ENCODE results near the gene GULP1. TPM values are rescaled to one million over a fixed set of nuclear protein-coding genes. Genes with fewer than 3 reads are reported as not detected.

The GULP1 gene
- total and polyA plus RNA-seq, 2 of the 4 experiments (the other 2 are of a cell fraction) = 24.4 to 40.1 TPM

DNA sequence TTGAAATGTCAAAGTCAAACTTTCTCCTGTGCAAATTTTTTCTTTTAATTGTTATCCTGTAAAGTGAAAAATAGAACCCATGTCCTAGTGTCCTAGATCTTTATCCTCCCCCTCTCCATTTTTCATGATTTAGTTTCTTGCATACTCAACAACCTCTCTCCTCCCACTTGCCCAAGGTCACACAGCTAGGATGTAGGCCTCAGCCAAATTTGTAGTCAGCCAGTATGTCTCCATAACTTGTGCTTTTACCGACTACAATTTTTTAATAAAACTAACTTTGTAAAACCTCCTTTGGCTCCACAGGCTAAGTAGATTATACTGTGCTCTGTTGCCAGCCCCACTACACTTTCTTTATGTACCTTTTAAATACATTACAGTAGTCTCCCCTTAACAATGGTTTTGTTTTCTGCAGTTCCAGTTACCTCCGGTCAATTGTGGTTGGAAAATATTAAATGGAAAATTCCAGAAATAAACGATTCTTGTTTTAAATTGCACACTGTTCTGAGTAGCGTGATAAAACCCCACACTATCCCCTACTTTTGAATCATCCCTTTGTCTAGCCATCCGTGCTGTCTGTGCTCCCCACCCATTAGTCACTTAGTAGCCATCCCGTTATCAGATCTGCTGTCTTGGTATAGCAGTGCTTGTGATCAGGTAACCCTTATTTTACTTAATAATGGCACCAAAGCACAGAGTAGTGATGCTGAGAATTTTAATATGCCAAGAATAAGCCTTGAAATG lies 22.8 kb downstream of the GULP1 start:
- no peak for TF ChIP-seq BHLHE40 (IDR thresholded peaks at IDR 0.05; ENCODE audit: low read depth, low read length)
- no peak for TF ChIP-seq RCOR1 (IDR thresholded peaks at IDR 0.05; ENCODE audit: insufficient replicate concordance, low read length)
- no peak for TF ChIP-seq ELK1 (IDR thresholded peaks at IDR 0.05; ENCODE audit: borderline replicate concordance, low read depth, low read length)
- TF ChIP-seq RAD21 (IDR thresholded peaks at IDR 0.05; ENCODE audit: low read length) = no peak
- TF ChIP-seq NFE2L2 (IDR thresholded peaks at IDR 0.05; ENCODE audit: low read depth, low read length) = no peak
- TF ChIP-seq, protein P1, sequence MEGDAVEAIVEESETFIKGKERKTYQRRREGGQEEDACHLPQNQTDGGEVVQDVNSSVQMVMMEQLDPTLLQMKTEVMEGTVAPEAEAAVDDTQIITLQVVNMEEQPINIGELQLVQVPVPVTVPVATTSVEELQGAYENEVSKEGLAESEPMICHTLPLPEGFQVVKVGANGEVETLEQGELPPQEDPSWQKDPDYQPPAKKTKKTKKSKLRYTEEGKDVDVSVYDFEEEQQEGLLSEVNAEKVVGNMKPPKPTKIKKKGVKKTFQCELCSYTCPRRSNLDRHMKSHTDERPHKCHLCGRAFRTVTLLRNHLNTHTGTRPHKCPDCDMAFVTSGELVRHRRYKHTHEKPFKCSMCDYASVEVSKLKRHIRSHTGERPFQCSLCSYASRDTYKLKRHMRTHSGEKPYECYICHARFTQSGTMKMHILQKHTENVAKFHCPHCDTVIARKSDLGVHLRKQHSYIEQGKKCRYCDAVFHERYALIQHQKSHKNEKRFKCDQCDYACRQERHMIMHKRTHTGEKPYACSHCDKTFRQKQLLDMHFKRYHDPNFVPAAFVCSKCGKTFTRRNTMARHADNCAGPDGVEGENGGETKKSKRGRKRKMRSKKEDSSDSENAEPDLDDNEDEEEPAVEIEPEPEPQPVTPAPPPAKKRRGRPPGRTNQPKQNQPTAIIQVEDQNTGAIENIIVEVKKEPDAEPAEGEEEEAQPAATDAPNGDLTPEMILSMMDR (conservative IDR thresholded peaks at IDR 0.05; ENCODE audit: low read depth, low read length) = no peak
- no peak for TF ChIP-seq POLR2A (IDR thresholded peaks at IDR 0.05; ENCODE audit: low read depth, low read length)
- TF ChIP-seq RFX5 (IDR thresholded peaks at IDR 0.05; ENCODE audit: low read depth, low read length) = no peak
- no peak for TF ChIP-seq USF2 (IDR thresholded peaks at IDR 0.05; ENCODE audit: low read depth, low read length)
- TF ChIP-seq FOS (IDR thresholded peaks at IDR 0.05; ENCODE audit: low read depth, low read length) = no peak
- Histone ChIP-seq H4K20me1 (ENCODE audit: insufficient read depth, low read length) (no peaks in the 10 kb centered on the region), H2AK5ac (ENCODE audit: low read depth, low read length) (peak overlapping the region; percentile 17; the same call in 1 of the 2 replicates), H4K5ac (ENCODE audit: low read depth, low read length) (0 out of 2 replicates have a peak overlapping the region, but pooled peaks have one; percentile 44), H2BK20ac (ENCODE audit: low read depth, low read length) (peak overlapping the region; percentile 23; the same call in 1 of the 2 replicates), H3K9me3 (ENCODE audit: control insufficient read depth, insufficient read depth, low read length) (peaks cover 5% of the 10 kb centered on the region; the same call in 1 of the 2 replicates), H4K91ac (ENCODE audit: insufficient read depth, low read depth, low read length) (no peak overlapping the region), H3K9ac (ENCODE audit: low read depth, low read length) (no peak overlapping the region), H2BK5ac (ENCODE audit: low read depth, low read length, poor library complexity, severe bottlenecking) (no peak overlapping the region), H3K4me3 (ENCODE audit: insufficient read depth, low read depth, low read length) (no peak overlapping the region), H2AK9ac (replicated peaks; ENCODE audit: low read depth, low read length, poor library complexity) (no peak overlapping the region), H3K18ac (ENCODE audit: low read depth, low read length) (no peak overlapping the region), H3K14ac (replicated peaks; ENCODE audit: low read depth, low read length) (no peak overlapping the region), H3K4me2 (ENCODE audit: low read depth, low read length) (no peak overlapping the region; the same call in 1 of the 2 replicates), H3K4ac (ENCODE audit: low read depth, low read length) (no peak overlapping the region), H3K23ac (ENCODE audit: low read depth, low read length) (no peak overlapping the region), H3K4me1 (ENCODE audit: control insufficient read depth, insufficient read depth, low read length) (no peaks in the 10 kb centered on the region; the same call in 1 of the 2 replicates), H3K79me1 (ENCODE audit: low read depth in 1 of 2, low read length in 2 of 2) (peaks cover 24 to 57% of the 10 kb centered on the region in 2 experiments; a peak in 3 of 4 replicates), H3K9me1 (ENCODE audit: insufficient read depth, low read length) (no peaks in the 10 kb centered on the region), H3K36me3 (ENCODE audit: control insufficient read depth, insufficient read depth, low read length) (no peaks in the 10 kb centered on the region), H2BK120ac (ENCODE audit: low read depth, low read length) (peak overlapping the region; percentile 19; the same call in 1 of the 2 replicates), H3K27me3 (ENCODE audit: control insufficient read depth, insufficient read depth, low read length) (no peaks in the 10 kb centered on the region), H4K8ac (ENCODE audit: low read depth in 2 of 2, low read length in 2 of 2) (peak overlapping the region in 1 of 2 experiments; percentile 28; a peak in 1 of 4 replicates), H3K56ac (ENCODE audit: extremely low read depth, insufficient read depth, low read length) (no peak overlapping the region), H3K27ac (ENCODE audit: insufficient read depth, low read length) (no peak overlapping the region), H2AFZ (replicated peaks; ENCODE audit: low read length, poor library complexity) (no peak overlapping the region), H2BK15ac (ENCODE audit: low read depth, low read length) (0 out of 3 replicates have a peak overlapping the region, but pooled peaks have one; percentile 53)
- ChIA-PET POLR2A (ENCODE audit: unreplicated experiment) (no interaction called here), CTCF (no interaction called here)
- no peak for ATAC-seq (ENCODE audit: low read depth)
- no TSS peak for BruUV-seq (replicated peaks)
- DNase-seq = no peak
- dilution Hi-C loops (cut with HindIII; ENCODE audit: low sequenced_read_pairs, unreplicated experiment) = no loop called here
- WGBS, 2 experiments (ENCODE audit: extremely low coverage in 2 of 2, insufficient read length in 1 of 2) = no CpG with 5 or more reads among the region's 6 CpGs
- in situ Hi-C loops (cut with MboI; ENCODE audit: low sequenced_read_pairs) = loop anchor here (25.0 kb wide), 1 partner anchor 1098 kb away; no protein-coding TSS in a partner anchor
- intact Hi-C loops (cut with micrococcal nuclease) = no loop called here
